HG03045 (cell line): ENCODE measurements around the gene CATSPERZ.

ENCODE experiments used
- ATAC-seq: cut with Tn5 transposase; IDR thresholded peaks from one replicate; pipeline ENCODE4 v1.9.1; 2021; ENCODE audit warnings: mild to moderate bottlenecking, moderate library complexity; ENCODE audit not compliant: unreplicated experiment

Gene CATSPERZ

DNA sequence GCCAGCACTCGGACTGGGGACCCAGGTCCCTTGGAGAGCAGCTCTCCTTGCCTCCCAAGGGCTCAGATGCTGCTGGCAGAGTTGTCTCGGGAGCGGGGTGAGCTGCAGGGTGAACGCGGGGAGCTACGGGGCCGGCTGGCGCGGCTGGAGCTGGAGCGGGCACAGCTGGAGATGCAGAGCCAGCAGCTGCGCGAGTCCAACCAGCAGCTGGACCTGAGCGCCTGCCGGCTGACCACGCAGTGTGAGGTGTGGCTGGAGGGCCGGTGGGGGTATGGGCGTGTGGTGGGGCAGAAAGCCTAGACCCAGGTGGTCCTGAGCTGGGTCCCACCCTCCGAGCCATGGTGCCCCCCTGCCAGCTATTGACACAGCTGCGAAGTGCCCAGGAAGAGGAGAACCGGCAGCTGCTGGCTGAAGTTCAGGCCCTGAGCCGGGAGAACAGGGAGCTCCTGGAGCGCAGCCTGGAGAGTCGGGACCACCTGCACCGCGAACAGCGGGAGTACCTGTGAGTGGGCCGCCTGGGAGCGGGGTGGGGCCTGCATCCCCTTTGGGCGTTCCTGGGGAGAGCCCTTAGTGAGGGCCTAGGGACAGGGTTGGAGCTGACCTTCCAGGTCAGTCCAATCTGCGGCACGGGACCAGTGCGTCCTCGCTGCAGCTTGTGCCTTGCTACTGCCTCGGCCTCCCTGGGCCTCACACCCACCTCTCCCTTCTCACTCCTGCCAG lies 53.0 kb downstream of the CATSPERZ start:
- ATAC-seq: no peak

GRCh38 chr11:64353715-64354506 lies 53.8 kb downstream of the CATSPERZ start:
- no peak for ATAC-seq
